GM19463 (cell line): ENCODE data around the gene GPR39.

Source experiments
- ATAC-seq: cut with Tn5 transposase; IDR thresholded peaks from one replicate; pipeline ENCODE4 v1.9.1; 2021; ENCODE audit warnings: mild to moderate bottlenecking, moderate library complexity; ENCODE audit not compliant: unreplicated experiment

GPR39 gene

GRCh38 chr2:132668987-132669907 lies 252.6 kb downstream of the GPR39 start:
- no peak for ATAC-seq

- no peak for ATAC-seq
Measured at GRCh38 chr2:132669908-132670495, 253.4 kb downstream of the GPR39 start, which contains the start of gene LYPD1. TSS of gene LYPD1 (minus strand) at chr2:132670205. CDS start at chr2:132669932, 273 bp downstream.

GRCh38 chr2:132670496-132671150 lies 254.0 kb downstream of the GPR39 start:
- ATAC-seq = no peak

GRCh38 chr2:132671151-132671835 lies 254.7 kb downstream of the GPR39 start:
- ATAC-seq = no peak

GRCh38 chr2:132676999-132677398 lies 260.4 kb downstream of the GPR39 start:
- ATAC-seq = no peak

GRCh38 chr2:132677661-132678060 lies 261.1 kb downstream of the GPR39 start:
- no peak for ATAC-seq

- ATAC-seq = no peak
Measured at GRCh38 chr2:132678483-132678882, 261.9 kb downstream of the GPR39 start.

- no peak for ATAC-seq
Measured at GRCh38 chr2:132680544-132680943, 263.9 kb downstream of the GPR39 start.

GRCh38 chr2:132681766-132682165 lies 265.2 kb downstream of the GPR39 start:
- ATAC-seq = no peak

- no peak for ATAC-seq
Measured at GRCh38 chr2:132690664-132691303, 274.2 kb downstream of the GPR39 start.

- no peak for ATAC-seq
Measured at GRCh38 chr2:132691556-132691955, 275.0 kb downstream of the GPR39 start.

GRCh38 chr2:132692816-132693215 lies 276.2 kb downstream of the GPR39 start:
- no peak for ATAC-seq
